GM18868 (cell line): ENCODE measurements around the gene DAND5.

Experiments used
- ATAC-seq: cut with Tn5 transposase; IDR thresholded peaks from one replicate; pipeline ENCODE4 v1.9.1; 2021; ENCODE audit warnings: mild to moderate bottlenecking, moderate library complexity; ENCODE audit not compliant: unreplicated experiment

DAND5 gene, protein sequence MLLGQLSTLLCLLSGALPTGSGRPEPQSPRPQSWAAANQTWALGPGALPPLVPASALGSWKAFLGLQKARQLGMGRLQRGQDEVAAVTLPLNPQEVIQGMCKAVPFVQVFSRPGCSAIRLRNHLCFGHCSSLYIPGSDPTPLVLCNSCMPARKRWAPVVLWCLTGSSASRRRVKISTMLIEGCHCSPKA

DNA sequence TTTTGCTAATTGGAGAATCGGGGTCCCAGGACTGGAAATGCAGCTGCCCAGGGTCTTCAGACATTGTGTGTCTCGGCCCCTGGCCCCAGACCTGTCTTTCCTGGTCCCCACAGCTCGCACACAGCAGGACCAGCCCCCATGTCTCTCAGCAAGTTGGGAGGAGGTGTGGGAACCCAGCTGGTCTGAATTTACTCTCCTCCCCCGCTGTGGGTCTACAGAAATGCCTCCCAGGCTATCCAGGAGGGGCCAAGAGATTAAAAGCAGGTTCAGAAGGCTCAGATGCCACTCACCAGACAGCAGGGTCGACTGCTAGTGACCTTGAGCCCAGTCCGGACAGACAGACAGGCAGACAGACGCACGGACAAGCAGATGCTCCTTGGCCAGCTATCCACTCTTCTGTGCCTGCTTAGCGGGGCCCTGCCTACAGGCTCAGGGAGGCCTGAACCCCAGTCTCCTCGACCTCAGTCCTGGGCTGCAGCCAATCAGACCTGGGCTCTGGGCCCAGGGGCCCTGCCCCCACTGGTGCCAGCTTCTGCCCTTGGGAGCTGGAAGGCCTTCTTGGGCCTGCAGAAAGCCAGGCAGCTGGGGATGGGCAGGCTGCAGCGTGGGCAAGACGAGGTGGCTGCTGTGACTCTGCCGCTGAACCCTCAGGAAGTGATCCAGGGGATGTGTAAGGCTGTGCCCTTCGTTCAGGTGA is at the start of gene DAND5:
Gene DAND5 (plus strand): TSS at position 285 of the 697 bp plus-strand sequence. CDS start 85 bp downstream, at position 370.
- no peak for ATAC-seq

DNA sequence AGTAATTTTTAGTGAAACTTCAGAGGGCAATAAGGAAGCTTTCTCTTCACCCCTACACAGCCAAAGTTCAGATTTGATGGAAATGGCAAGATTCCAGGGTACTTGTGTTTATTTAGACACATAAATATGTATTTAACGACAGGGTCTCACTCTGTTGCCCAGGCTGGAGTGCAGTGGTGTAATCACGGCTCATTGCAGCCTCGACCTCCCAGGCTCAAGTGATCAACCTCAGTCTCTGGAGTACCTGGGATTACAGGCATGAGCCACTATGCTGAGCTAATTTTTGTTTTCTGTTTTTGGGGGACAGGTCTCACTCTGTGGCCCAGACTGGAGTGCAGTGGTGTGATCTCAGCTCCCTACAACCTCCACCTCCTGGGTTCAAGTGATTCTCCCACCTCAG is 48.3 kb upstream of the DAND5 start:
- no peak for ATAC-seq

DNA sequence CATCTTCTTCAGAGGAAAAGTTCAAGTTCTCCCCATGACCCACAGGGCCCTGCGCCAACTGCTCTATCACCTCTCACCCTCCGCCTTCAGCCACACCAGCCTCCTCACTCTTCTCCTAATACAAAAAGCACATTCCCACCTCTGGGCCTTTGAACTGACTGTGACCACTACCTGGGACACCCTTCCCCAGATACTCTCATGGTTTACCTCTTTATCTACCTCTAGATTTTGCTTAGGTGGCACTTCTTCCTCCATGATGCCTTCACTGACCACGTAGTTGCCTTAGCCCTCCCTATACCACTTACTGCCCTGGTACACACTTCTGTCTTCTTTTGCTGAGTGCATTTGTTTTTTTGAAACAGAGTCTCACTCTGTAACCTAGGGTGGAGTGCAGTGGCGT is 46.4 kb upstream of the DAND5 start:
- no peak for ATAC-seq

DNA sequence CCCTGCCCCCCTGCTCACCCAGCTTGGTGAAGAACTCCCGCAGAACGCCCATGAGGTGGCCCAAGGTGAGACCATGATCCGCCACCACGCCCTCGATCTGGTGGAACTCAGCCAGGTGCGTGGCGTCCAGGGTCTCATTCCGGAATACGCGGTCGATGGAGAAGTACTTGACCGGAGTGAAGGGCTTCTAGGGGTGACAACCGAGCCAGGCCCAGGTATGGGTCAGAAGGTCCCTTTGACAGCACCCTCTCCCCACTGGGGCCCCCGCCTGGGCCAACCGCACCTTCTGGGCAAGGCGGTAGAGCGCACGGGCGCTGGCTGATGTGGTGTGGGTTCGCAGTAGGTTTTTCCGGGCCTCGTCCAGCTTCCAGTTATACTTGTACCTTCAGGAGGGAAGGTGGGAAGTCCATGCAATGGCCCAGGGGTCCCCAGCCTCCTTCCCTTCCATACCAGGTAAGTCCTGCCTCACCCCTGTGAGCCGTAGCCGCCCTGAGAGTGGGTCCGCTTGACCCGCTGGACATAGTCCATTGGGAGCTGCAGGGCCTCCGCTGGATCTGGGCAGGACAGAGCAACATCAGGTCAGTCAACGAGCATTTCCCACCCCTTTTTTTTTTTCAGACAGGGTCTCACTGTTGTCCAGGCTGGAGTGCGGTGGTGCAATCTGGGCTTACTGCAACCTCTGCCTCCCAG is 44.6 kb upstream of the DAND5 start:
- no peak for ATAC-seq

DNA sequence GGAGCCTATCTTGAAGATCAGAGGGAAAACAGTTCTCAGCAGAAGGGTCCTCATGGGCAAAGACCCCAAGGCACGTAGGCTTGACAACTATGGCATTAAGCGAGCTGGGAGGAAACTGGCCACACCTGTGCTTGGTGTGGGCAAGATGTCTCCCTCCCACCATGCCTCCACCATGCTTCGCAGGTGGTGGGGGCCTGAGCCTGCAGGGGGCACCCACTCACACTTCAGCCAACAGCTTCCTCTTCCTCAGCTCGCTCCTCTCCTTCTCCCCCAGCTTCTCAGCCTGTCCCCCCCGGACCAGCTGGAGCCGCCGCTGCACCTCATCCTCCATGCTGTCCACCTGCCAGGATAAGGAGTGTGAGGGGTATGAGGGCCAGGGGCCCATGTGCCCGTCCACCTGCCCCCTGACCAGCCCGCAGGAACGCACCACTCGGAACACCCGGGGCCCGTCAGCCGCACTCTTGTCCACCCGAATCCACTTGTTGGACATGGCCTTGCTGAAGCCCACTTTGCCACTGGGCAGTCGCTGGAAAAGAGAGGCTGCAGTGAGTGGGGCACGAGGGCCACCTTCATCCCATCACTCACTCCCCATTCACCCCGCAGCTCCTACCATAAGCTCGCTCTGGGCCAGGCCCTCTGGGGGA is 39.3 kb upstream of the DAND5 start:
- no peak for ATAC-seq

DNA sequence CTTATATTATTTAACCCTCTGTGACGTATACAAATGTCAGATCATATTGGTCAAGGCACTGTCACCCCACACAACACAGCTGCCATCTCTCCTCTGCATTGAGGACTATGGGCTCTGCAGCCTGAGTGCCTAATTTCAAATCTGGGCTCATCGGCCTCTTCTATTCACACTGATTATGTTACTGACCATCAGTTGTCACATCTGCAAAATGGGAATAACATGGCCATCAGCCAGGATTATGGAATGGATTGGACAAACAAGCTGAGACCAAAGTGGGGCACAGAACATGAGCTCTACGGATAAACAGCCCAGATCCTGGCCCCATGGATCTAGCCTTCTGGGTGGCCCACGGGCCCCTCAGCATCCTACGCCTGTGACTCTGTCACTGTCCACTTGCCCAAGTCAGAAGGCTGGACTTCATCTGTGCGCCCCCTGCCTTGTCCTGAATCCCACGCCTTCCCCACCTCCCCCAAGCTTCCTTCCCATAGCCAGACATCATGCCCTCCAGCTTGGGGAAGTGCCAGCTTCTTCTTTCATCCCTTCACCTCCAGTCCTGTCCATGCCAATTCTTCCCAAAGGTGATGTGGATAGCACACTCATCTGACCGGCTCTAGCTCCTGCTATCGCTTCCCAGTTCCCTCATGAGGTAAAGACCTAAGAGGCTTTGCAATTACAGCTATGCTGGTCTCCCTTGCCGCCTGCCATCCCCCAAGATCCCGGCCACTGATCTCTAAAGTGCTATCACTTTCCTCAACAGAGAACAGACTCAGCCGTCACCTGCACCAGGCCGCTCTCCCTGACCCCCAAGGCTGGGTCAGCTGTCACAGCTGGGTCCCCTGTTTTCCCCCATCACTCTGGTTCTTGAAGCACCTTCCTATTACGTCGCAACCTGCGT is 36.7 kb upstream of the DAND5 start:
- no peak for ATAC-seq

DNA sequence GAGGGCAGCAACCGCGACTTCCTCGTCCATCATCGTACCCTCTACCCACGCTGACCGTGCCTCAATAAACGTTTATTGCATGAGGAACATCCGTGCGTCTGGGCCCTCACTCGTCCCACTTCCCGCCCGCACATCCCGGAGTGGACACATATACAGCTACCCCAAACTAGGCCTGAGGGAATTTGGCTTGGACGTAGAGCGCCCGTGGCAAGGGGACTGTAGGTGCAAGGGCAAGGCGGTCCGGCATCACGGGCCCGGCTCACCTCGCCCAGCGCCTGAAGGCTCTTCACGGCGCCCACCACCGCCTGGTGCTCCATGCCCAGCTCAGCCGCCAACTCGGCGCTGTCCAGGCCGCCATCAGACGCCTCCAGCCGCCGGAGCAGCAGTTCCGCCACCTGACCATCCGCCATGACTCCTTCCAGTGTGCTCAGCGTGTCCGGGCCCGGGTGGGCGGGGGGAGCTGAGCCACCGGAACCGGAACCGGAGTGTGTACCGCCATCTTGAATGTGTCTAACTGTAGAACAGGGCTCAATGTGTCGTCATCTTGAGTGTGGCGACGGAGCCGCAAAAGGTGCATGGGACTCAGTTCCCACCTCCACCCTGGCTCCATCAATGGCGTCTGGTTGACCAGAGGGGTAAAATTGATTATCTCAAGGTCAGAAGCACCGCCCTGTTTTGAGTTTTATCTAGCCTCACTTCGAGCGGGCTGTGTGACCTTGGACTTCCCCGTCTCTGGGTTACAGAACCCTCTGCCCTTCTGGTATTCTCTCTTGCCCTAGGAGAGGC is 35.9 kb upstream of the DAND5 start, which contains the start of gene FARSA:
Gene FARSA (minus strand): TSS at position 425 of the 786 bp plus-strand sequence. CDS start 15 bp downstream, at position 410.
- peak; percentile 45 for ATAC-seq

DNA sequence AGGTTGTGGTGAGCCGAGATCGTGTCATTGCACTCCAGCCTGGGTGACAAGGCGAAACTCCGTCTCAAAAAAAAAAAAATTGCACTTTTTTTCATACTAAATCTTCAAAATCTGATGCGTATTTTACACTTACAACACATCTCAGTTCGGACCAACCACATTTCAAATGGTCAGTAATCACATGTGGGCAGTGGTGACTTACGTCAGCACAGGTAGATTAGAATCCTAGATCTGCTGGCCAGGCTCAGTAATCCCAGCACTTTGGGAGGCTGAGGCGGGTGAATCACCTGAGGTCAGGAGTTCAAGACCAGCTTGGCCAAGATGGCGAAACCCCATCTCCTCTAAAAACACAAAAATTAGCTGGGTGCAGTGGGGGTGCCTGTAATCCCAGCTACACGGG is 34.3 kb upstream of the DAND5 start:
- no peak for ATAC-seq

DNA sequence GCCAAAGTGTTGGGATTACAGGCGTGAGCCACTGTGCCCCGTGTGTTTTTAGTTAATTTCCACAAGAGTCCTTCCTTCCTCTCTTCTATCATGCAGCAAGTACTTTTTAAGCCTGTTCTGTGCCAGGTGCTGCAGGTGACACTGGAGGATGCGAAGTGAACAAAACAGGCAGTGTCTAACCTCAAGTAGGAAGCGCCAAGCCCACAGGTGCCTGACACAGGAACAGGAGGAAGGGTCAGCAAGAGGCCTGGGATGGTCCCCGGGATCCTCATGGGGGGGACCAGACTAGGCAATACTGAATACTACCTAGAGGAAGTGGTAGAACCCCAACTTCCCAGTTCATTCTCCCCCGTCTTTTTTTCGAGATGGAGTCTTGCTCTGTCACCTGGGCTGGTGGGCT is 32.8 kb upstream of the DAND5 start:
- ATAC-seq, result no peak

DNA sequence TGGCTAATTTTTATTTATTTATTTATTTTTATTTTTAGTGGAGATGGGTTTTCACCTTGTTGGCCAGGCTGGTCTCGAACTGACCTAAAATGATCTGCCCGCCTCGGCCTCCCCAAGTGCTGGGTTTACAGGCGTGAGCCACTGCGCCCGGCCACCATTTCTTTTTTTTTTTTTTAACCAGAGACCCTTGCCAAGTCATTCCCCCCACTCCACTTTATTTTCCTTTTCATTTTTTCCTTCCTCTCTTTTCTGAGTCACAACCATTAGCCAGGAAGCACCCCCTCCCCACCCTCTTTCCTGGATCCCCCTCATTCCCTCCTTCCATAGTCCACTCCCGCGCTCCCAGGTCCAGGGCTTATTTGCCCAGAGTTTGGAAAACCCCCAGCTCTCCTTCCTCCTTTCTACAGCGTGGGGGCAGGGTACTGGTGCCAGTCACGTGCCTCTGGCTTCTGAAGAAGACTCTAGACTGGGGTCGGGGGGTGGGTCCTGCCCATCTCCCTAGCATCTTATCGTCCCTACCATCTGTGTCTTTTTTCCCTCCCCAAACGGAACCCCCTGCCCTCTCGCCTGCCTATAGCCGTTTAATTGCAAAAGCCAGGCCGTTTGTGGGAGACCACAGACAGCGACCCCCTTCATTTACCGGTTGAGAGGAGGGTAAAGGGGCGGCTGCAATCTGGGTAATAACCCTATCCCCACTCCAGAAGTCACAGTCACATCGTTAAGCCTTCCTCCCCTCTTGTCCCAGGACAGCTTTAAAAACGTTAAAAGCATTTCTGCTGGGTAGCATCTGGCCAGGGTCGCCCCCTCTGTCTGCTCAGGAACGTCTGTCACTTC is 32.1 kb upstream of the DAND5 start:
- no peak for ATAC-seq

DNA sequence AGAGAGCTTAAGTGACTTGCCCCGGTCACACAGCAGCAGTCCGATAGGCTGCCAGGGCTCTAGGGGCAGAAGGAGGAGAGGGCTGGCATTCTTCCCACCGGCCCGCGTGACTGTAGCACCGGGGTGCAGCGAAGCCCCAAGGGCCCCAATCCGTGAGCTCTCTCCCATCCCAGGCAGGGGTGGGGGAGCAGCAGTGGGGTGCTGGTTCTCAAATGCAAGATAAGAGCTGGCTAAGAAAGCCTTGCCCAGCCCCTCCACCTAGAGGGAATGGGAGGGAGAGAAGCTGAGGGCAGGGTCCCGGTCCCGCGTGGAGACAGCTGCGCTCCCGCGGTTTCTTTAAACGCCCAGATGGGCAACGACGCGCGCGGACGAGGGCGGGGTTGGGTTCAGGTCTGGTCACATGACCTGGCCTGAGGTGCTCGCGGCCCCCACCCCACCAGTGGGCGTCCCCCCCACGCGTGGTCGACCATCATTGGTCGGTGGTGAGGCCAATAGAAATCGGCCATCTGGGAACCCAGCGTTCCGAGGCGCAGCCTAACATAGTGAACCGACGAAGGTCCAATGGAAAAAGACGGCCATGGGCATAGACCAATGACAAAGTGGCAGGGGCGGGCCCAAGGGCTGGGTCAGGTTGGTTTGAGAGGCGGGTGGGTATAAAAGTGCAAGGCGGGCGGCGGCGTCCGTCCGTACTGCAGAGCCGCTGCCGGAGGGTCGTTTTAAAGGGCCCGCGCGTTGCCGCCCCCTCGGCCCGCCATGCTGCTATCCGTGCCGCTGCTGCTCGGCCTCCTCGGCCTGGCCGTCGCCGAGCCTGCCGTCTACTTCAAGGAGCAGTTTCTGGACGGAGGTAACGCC is 31.2 kb upstream of the DAND5 start, which contains the start of gene CALR:
Gene CALR (plus strand): TSS at position 683 of the 852 bp plus-strand sequence. CDS start 71 bp downstream, at position 754.
- peak; percentile 84 for ATAC-seq

DNA sequence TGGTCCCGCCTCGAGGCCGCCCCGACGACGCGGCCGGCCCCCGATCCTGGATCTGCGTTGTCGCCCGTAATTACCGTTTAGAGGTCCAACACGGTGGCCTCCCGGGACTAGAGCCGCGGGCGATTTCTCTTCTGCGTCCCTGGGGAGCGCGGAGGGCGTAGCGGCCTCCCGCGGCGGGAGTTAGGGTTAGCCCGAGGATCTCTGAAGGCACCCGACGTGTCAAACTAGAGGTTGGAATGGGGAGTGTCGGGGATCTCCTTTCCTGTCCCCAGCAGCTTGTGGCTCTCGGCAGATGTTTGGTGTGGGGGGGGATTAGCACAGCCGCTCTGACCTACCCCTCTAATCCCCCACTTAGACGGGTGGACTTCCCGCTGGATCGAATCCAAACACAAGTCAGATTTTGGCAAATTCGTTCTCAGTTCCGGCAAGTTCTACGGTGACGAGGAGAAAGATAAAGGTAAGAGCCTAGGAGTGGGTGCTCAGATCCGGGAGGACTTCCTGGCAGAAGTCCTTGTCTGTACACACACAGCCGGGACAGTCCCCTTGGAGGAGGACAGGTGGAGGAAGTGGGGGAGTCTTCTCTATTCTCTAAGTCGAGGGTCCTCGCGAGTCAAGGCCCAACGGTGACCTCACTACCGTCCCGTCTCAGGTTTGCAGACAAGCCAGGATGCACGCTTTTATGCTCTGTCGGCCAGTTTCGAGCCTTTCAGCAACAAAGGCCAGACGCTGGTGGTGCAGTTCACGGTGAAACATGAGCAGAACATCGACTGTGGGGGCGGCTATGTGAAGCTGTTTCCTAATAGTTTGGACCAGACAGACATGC is 30.4 kb upstream of the DAND5 start:
- ATAC-seq, result peak; percentile 4

DNA sequence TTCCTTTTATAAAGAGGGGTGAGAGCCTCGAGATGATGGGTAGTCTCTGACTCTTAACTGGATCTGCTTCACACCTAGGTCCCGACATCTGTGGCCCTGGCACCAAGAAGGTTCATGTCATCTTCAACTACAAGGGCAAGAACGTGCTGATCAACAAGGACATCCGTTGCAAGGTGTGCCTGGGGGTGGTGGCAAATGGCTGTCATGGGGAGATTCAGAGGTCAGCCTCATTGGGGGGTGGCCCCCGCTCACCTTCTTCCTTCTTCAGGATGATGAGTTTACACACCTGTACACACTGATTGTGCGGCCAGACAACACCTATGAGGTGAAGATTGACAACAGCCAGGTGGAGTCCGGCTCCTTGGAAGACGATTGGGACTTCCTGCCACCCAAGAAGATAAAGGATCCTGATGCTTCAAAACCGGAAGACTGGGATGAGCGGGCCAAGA is 29.4 kb upstream of the DAND5 start:
- no peak for ATAC-seq

DNA sequence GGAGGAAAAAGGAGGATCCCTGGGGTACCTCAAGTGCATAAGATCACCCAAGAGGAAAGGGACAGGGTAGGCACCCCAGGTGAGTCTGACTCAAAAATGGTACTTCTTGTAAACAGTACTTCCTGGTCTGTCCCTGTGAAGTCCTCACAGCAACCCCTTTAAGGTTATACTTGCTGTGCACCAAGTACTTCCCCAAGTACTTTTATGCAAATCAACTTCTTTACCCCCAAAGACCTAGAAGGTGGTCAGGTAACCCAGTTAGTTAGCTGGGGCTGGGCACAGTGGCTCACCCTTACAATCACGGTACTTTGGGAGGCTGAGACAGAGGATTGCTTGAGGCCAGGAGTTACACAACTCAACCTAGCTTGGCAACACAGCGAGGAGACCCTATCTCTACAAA is 28.5 kb upstream of the DAND5 start:
- ATAC-seq, result no peak

DNA sequence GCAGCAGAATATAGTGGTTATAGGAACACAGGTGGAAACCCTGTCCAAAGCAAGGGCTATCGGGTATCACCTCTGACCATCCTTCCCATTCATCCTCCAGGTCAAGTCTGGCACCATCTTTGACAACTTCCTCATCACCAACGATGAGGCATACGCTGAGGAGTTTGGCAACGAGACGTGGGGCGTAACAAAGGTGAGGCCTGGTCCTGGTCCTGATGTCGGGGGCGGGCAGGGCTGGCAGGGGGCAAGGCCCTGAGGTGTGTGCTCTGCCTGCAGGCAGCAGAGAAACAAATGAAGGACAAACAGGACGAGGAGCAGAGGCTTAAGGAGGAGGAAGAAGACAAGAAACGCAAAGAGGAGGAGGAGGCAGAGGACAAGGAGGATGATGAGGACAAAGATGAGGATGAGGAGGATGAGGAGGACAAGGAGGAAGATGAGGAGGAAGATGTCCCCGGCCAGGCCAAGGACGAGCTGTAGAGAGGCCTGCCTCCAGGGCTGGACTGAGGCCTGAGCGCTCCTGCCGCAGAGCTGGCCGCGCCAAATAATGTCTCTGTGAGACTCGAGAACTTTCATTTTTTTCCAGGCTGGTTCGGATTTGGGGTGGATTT is 25.8 kb upstream of the DAND5 start:
- ATAC-seq, result no peak

DNA sequence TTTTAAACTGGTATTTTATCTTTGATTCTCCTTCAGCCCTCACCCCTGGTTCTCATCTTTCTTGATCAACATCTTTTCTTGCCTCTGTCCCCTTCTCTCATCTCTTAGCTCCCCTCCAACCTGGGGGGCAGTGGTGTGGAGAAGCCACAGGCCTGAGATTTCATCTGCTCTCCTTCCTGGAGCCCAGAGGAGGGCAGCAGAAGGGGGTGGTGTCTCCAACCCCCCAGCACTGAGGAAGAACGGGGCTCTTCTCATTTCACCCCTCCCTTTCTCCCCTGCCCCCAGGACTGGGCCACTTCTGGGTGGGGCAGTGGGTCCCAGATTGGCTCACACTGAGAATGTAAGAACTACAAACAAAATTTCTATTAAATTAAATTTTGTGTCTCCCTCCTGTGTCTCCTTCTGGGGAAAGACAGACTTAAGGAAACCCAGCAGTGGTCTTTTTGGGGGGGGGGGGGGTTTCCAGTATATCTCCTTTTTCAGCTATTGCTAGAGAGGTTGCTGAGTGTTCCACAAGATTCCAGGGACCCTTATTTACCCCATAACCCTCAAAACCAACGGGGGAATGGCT is 25.2 kb upstream of the DAND5 start:
- no peak for ATAC-seq
